NCI-H187 treated with DMSO at 0.1 percent for 48 hours (cell line): ENCODE results near the gene MCTP1.

Experiments used
- DNase-seq: peaks from one replicate; lab custom pipeline; 2025; lab: John Stamatoyannopoulos, UW

The MCTP1 gene

GRCh38 chr5:94754824-94755223, 530.1 kb downstream of the MCTP1 start:
- DNase-seq: no peak

- DNase-seq: no peak
Measured at GRCh38 chr5:94751460-94751859, 533.4 kb downstream of the MCTP1 start.

GRCh38 chr5:94750681-94751080, 534.2 kb downstream of the MCTP1 start:
- no peak for DNase-seq

DNA sequence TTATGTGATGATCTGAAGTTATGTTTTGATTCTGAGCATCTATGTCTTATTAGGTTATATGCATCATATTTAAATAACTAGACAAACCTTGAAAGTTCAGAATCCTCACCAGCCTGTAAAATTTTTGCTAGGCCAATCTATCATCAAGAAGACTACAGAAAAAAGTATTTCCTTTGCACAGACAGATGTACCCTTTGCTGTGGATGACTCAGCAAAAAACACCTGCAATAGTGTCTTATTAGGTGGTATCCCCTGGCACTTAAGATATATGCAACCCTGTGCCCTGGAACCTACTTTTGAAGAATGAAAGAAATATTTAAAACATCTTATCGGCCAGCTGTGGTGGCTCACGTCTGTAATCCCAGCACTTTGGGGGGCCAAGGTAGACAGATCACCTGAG, 535.9 kb downstream of the MCTP1 start:
- no peak for DNase-seq

DNA sequence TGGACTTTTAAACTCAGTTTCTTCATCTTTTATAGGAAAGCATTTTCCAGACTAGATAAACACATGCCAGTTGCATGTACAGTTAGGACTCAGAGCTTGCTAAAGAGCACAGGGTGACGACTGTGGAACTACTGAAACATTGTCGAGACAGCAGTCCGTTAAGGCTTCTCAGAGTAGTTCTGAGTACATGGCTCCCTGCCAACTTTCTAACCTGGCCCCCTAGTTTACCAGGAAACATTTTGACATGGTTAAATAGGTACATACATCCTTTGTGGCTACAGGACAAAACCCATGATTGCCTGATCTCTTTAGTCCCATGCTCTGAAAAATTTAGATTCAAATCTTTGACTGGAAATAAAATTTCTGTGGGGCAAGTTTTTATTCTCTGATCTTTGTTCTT, 536.7 kb downstream of the MCTP1 start:
- DNase-seq: no peak

DNA sequence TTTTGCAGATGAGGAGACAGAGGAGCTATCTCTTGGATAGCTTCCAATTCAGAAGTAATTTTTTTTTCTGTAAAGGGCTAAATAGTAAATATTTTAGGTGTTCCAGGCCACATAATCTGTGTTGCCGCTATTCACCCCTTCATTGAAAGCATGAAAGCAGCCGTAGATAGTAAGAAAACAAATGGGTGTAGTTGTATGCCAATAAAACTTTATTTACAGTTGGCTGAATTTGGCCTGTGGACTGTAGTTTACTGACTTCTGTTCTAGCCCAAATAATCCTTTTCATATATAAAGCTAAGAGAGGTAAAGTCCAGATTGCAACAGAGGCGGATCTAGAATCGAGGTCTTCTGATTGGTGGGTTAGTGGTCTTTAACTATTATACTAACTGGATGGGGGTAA, 537.5 kb downstream of the MCTP1 start:
- no peak for DNase-seq

- no peak for DNase-seq
Measured at GRCh38 chr5:94746731-94747124, 538.2 kb downstream of the MCTP1 start.

GRCh38 chr5:94745786-94746730, 538.8 kb downstream of the MCTP1 start:
- DNase-seq: no peak

DNA sequence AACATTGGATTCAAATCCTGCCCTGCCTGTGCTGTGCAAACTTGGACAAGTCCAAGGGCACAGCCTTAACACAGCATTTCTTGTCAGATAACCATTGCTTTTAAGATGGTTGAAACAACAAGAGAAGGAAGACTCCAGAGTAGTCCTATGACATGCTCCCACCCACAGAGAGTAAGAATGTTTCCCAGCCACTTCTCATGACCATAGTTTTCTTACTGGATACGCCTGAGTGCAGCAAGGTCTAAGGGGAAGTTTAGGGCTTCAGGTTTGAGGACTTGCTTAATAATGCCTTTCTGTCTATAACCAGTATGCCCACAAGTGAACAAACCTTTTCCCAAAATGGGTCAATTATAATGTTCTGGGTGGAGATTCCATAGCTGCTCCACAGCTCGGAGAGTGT, 540.0 kb downstream of the MCTP1 start:
- no peak for DNase-seq

DNA sequence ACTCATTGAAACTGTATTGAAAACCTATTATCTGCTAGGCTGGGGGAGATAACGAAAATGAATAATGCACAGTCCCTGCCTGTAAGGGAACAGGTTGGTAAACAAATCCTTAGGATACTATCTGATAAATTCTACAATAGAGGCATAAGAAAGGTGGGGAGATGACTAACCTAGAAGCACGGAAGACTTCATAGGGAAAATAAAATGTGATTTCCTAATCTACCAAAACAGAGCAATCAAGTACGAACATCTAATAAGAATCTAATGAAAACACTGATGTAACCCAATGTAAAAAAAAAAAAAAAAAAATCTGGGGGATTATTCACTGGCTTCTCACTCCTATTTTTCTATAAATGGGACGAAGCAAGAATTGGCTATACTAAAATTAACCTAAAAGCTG, 542.0 kb downstream of the MCTP1 start:
- DNase-seq: no peak

DNA sequence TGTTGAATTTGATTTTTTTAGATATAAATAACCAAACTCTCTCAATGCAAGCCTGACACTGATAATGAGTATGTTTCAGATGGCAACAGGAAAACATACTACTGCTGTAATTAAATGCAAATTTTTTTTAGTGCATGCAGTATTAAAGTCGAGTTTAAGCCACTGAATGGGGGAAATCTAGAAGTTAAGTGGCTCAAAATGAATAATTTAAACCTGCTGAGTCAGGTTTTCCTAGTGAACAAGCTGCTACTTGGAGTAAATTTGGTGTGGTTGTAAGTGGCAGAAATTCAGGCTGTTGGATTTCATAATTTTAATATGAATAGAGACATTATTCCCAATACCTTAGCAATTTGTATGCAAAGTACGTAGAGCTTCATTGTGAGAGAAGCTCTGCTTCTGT, 544.6 kb downstream of the MCTP1 start:
- DNase-seq: no peak

DNA sequence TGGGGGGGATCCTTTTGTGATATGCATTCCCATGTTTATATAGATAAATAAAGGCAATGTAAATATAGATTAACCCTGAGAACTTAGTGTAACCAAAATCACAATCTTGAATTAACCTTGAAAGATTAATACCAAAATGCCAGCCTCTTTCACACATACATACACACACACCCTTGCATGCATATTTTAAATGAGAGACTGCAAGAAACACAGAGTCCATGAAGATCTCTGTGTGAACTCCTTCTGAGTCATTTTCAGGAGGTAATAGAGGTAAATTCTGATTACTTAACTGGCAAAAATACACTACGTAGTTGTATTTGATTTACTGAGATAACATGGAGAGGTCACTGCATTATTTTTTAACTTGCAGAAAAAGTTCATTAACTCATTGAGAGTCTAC, 548.4 kb downstream of the MCTP1 start:
- no peak for DNase-seq

DNA sequence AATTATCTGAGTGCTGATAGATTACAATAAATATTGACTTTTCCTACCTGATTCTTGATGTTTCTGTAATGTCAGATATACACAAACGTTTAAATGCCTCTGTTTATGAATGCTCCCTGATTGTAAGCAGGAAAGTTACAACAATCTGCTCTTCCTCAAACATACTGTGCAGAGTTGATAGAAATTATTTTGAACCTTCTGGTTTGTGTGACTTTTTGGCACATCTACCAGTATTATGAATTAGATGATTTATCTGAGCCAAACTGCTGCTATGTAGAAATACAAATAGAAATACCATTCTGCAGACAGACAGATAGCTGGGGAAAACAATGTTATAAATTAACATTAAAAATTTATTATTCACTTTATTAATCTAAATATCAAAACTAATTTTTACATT, 553.4 kb downstream of the MCTP1 start:
- DNase-seq: no peak

- no peak for DNase-seq
Measured at GRCh38 chr5:94725142-94725541, 559.8 kb downstream of the MCTP1 start.

GRCh38 chr5:94715768-94716167, 569.1 kb downstream of the MCTP1 start:
- DNase-seq: no peak

GRCh38 chr5:94711785-94712184, 573.1 kb downstream of the MCTP1 start:
- DNase-seq: no peak

GRCh38 chr5:94709277-94709676, 575.6 kb downstream of the MCTP1 start:
- DNase-seq: no peak

DNA sequence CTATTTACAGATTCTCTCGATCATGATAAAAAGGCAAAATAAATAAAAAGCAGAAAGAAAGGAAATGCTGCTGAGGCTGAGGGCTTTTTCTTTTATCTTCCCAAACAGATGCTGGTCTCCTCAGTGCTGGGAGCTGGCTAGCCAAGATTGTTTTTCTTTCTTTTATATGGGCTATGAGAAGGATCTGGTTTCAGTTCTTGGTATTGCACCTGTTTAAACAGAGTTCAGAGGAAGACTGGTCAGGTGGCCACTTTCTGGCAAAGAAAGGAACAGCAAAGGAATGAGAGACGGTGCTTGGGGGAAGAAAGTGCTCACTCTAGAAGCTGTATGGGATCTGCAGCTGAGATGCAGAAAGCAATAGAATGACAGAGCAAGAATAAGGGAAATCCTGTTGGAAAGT, 577.5 kb downstream of the MCTP1 start:
- peak; percentile 42 for DNase-seq

GRCh38 chr5:94705427-94705826, 579.5 kb downstream of the MCTP1 start:
- no peak for DNase-seq

DNA sequence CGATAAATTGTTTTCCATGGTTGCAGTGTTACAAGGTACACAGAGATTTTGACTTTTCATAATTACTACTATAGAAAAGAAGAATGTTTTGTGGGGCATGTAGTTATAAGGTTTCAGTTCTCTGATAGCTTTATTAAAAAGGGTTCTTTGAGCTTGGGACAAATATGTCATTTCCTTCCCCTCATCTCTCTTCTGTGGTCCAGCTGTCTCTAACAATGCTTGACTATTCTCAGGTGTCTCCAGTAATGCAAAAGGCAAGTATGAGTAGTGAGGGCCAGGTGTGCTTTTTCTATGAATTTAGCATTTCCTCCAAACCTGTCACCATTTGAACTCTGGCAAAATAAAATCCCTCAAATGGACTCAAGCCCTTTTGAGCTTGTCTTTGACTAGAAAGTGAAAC, 582.2 kb downstream of the MCTP1 start:
- DNase-seq: no peak

GRCh38 chr5:94700592-94700991, 584.3 kb downstream of the MCTP1 start:
- no peak for DNase-seq

DNA sequence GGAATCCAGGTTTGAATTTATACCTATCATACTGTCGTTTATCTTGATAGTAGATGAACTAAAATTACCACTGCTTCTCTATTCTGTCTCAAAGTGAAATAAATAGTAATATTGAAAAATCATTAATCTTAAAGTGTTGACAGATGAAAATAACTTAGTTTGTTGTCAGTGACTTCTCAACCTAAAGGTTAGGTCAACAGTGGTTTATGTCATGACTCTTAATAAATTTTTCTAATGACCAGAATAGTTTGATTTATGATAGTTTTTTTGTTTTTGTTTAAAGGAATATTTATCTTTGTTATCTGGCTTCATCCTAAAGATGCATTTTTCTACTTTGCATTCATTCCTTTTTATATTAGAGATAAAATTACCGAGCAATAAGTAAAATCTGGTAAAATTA, 585.3 kb downstream of the MCTP1 start:
- no peak for DNase-seq

DNA sequence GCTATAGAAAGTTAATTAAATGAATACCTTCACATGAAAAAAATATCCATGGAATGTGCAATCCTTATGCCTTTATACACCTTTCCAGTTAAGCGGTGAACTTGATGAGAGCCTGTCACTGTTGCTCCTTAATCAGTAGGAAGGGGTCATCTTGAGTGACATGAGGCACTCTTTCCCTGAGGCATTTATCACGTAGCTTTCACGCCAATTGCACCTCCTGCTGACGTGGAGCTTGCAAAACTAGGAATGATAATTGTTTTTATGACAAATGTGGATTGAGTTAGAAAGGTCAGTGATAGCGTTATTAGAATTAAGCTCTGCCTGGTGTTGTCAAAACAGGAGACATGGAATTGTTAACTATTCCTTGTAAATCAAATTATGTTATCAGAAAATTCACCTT, 586.7 kb downstream of the MCTP1 start:
- DNase-seq: no peak

DNA sequence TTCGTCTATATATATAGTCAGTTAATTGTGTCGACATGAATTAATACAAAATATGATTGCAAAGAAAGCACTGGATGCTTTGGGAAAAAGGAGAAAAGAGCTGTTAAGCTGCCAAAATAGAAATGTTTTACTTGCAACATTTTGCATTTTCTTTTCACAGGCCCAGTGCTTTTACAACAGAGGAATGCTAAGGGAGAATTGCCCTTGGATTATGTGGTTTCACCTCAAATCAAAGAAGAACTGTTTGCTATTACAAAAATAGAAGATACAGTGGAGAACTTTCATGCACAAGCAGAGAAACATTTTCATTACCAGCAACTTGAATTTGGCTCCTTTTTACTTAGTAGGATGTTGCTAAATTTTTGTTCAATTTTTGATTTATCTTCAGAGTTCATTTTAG, 590.2 kb downstream of the MCTP1 start:
- no peak for DNase-seq
